ENCODE measurements around the gene FGFR4. TPM values are rescaled to one million over a fixed set of nuclear protein-coding genes. Genes with fewer than 3 reads are reported as not detected.

FGFR4 gene
- total RNA-seq = 0.79 and 1.5 TPM in 2 replicates

- FAIRE-seq (no peak), DNase-seq (ENCODE audit: low read depth) (peak; percentile 34)
- Histone ChIP-seq H3K27me3 (ENCODE audit: control insufficient read depth, insufficient read depth, low read length) (no peaks in the 10 kb centered on the region), H3K36me3 (ENCODE audit: control insufficient read depth, insufficient read depth, low read length) (no peaks in the 10 kb centered on the region), H3K4me3 (ENCODE audit: low read depth, low read length) (peak within 1 kb of the TSS; percentile 39)
- peak; percentile 73 for TF ChIP-seq CTCF (IDR thresholded peaks at IDR 0.05; ENCODE audit: insufficient read depth, low read length, severe bottlenecking)
Measured at GRCh38 chr5:177086654-177087397, at the start of gene FGFR4. Gene FGFR4 (plus strand): TSS chr5:177086915. CDS start chr5:177089603, 2,688 bp downstream.

- TF ChIP-seq CTCF (IDR thresholded peaks at IDR 0.05; ENCODE audit: insufficient read depth, low read length, severe bottlenecking) = no peak
- Histone ChIP-seq H3K27me3 (ENCODE audit: control insufficient read depth, insufficient read depth, low read length) (no peaks in the 10 kb centered on the region), H3K4me3 (ENCODE audit: low read depth, low read length) (no peak overlapping the region), H3K36me3 (ENCODE audit: control insufficient read depth, insufficient read depth, low read length) (peaks cover 6% of the 10 kb centered on the region)
- DNase-seq (ENCODE audit: low read depth) (no peak), FAIRE-seq (no peak)
Measured at GRCh38 chr5:177036921-177037320, 49.8 kb upstream of the FGFR4 start.

GRCh38 chr5:177040814-177041420 is 45.8 kb upstream of the FGFR4 start:
- DNase-seq (ENCODE audit: low read depth) = peak; percentile 23

GRCh38 chr5:177041936-177042335 is 44.8 kb upstream of the FGFR4 start:
- Histone ChIP-seq H3K27me3 (ENCODE audit: control insufficient read depth, insufficient read depth, low read length) (no peaks in the 10 kb centered on the region), H3K4me3 (ENCODE audit: low read depth, low read length) (no peak overlapping the region), H3K36me3 (ENCODE audit: control insufficient read depth, insufficient read depth, low read length) (peaks cover 10% of the 10 kb centered on the region)
- TF ChIP-seq CTCF (IDR thresholded peaks at IDR 0.05; ENCODE audit: insufficient read depth, low read length, severe bottlenecking) = no peak
- FAIRE-seq (no peak), DNase-seq (ENCODE audit: low read depth) (no peak)

More at GRCh38 chr5:177040814-177041420, 45.8 kb upstream of the FGFR4 start:
- Histone ChIP-seq H3K4me3 (ENCODE audit: low read depth, low read length) (no peak overlapping the region), H3K27me3 (ENCODE audit: control insufficient read depth, insufficient read depth, low read length) (no peaks in the 10 kb centered on the region), H3K36me3 (ENCODE audit: control insufficient read depth, insufficient read depth, low read length) (peaks cover 10% of the 10 kb centered on the region)
- no peak for FAIRE-seq
- TF ChIP-seq CTCF (IDR thresholded peaks at IDR 0.05; ENCODE audit: insufficient read depth, low read length, severe bottlenecking) = no peak

GRCh38 chr5:177043114-177043513 is 43.6 kb upstream of the FGFR4 start:
- DNase-seq (ENCODE audit: low read depth) (no peak), FAIRE-seq (no peak)
- Histone ChIP-seq H3K36me3 (ENCODE audit: control insufficient read depth, insufficient read depth, low read length) (peaks cover 10% of the 10 kb centered on the region), H3K4me3 (ENCODE audit: low read depth, low read length) (no peak overlapping the region), H3K27me3 (ENCODE audit: control insufficient read depth, insufficient read depth, low read length) (no peaks in the 10 kb centered on the region)
- TF ChIP-seq CTCF (IDR thresholded peaks at IDR 0.05; ENCODE audit: insufficient read depth, low read length, severe bottlenecking) = no peak
